ENCODE data around the gene NEO1. TPM values are rescaled to one million over a fixed set of nuclear protein-coding genes. Genes with fewer than 3 reads are reported as not detected.
"Not testable (repeated sequence)": the region's sequence is repeated elsewhere in the genome, so short reads cannot be mapped to it uniquely, and the experiment has no call there.

The NEO1 gene
- total and polyA plus RNA-seq, 2 of the 13 experiments (the other 11 are each of a cell fraction or from before 2014, with no cell fraction given) = 8.4 to 11.0 TPM

GRCh38 chr15:73221450-73221849 is 169.2 kb downstream of the NEO1 start:
- BruUV-seq (replicated peaks); H3K36me3 ChIP-seq (replicated peaks in 1 of 2; ENCODE audit: control insufficient read depth in 1 of 2, insufficient read depth in 2 of 2, low read length in 2 of 2); POLR2A ChIA-PET; H2AFZ ChIP-seq (ENCODE audit: low read length); H3K4me3 ChIP-seq (replicated peaks in 1 of 3; ENCODE audit: insufficient read depth in 1 of 3, low read depth in 2 of 3, low read length in 3 of 3); H3K9ac ChIP-seq (ENCODE audit: insufficient read depth, low read depth, low read length); H4K20me1 ChIP-seq (ENCODE audit: insufficient read depth, low read length); H3K27ac ChIP-seq (ENCODE audit: extremely low read length, insufficient read depth, low read length); H3K4me1 ChIP-seq (ENCODE audit: insufficient read depth, low read length); DNase-seq (ENCODE audit: low spot score); intact Hi-C loops (cut with micrococcal nuclease; ENCODE audit: unreplicated experiment); H3K79me2 ChIP-seq (ENCODE audit: insufficient read depth, low read length); H3K4me2 ChIP-seq (ENCODE audit: low read depth, low read length); H3K27me3 ChIP-seq (ENCODE audit: control insufficient read depth in 1 of 2, insufficient read depth in 2 of 2, low read length in 2 of 2); ATAC-seq; CTCF ChIA-PET (ENCODE audit: low intra/inter-chr PET ratio, low total read pairs); in situ Hi-C loops (cut with HindIII; ENCODE audit: extremely low pct_ligation_motif_present, low pct_unique_long_range_greater_than_20kb); FAIRE-seq; H3K9me3 ChIP-seq (ENCODE audit: low read length); TF ChIP-seq FOXA1 (IDR thresholded peaks at IDR 0.05): not testable (repeated sequence)
- WGBS (ENCODE audit: low lambda C conversion rate) = 88% methylated on average over 2 of the region's 11 CpGs
- TF ChIP-seq FOXA1 (CRISPR knock-in tag; IDR thresholded peaks at IDR 0.05) = 0 out of 2 replicates have a peak, but pooled peaks have one; percentile 19

- Histone ChIP-seq H3K27me3 (ENCODE audit: control insufficient read depth in 1 of 2, insufficient read depth in 2 of 2, low read length in 2 of 2) (no peaks in the 10 kb centered on the region; a peak in 1 of 5 replicates), H3K36me3 (replicated peaks in 1 of 2; ENCODE audit: control insufficient read depth in 1 of 2, insufficient read depth in 2 of 2, low read length in 2 of 2) (no peaks in the 10 kb centered on the region), H3K9ac (ENCODE audit: insufficient read depth, low read depth, low read length) (no peak overlapping the region), H3K4me2 (ENCODE audit: low read depth, low read length) (no peak overlapping the region), H3K9me3 (ENCODE audit: low read length) (no peaks in the 10 kb centered on the region), H4K20me1 (ENCODE audit: insufficient read depth, low read length) (no peaks in the 10 kb centered on the region), H3K4me1 (ENCODE audit: insufficient read depth, low read length) (peaks cover 10% of the 10 kb centered on the region; the same call in 1 of the 2 replicates), H3K79me2 (ENCODE audit: insufficient read depth, low read length) (no peaks in the 10 kb centered on the region), H3K27ac (ENCODE audit: extremely low read length, insufficient read depth, low read length) (no peak overlapping the region), H2AFZ (ENCODE audit: low read length) (no peak overlapping the region), H3K4me3 (replicated peaks in 1 of 3; ENCODE audit: insufficient read depth in 1 of 3, low read depth in 2 of 3, low read length in 3 of 3) (no peak overlapping the region)
- POLR2A ChIA-PET = no interaction called here
- in situ Hi-C loops (cut with HindIII; ENCODE audit: extremely low pct_ligation_motif_present, low pct_unique_long_range_greater_than_20kb) = no loop called here
- DNase-seq (ENCODE audit: low spot score) (no peak), ATAC-seq (no peak), FAIRE-seq (no peak)
- TF ChIP-seq BORCS8-MEF2B (CRISPR knock-in tag; IDR thresholded peaks at IDR 0.05) = no peak
- no peak for TF ChIP-seq ZNF180 (CRISPR knock-in tag; IDR thresholded peaks at IDR 0.05; ENCODE audit: borderline replicate concordance, low read depth)
- no peak for TF ChIP-seq ZNF704 (CRISPR knock-in tag; IDR thresholded peaks at IDR 0.05; ENCODE audit: borderline replicate concordance)
- TF ChIP-seq ZKSCAN1 (IDR thresholded peaks at IDR 0.05; ENCODE audit: low read length) = no peak
- no peak for TF ChIP-seq ZHX1 (CRISPR knock-in tag; IDR thresholded peaks at IDR 0.05; ENCODE audit: low read depth)
- TF ChIP-seq E2F2 (CRISPR knock-in tag; IDR thresholded peaks at IDR 0.05; ENCODE audit: borderline replicate concordance) = no peak
- no peak for TF ChIP-seq ARHGAP35 (CRISPR knock-in tag; IDR thresholded peaks at IDR 0.05; ENCODE audit: borderline replicate concordance)
- no peak for TF ChIP-seq SMAD9 (CRISPR knock-in tag; IDR thresholded peaks at IDR 0.05)
- TF ChIP-seq RBM22 (optimal IDR thresholded peaks at IDR 0.05; ENCODE audit: low read length) = no peak
- 90% methylated on average over 11 of the region's 13 CpGs for WGBS (ENCODE audit: low lambda C conversion rate)
- CTCF ChIA-PET (ENCODE audit: low intra/inter-chr PET ratio, low total read pairs) = no interaction called here
- BruUV-seq (replicated peaks) = no TSS peak
- intact Hi-C loops (cut with micrococcal nuclease; ENCODE audit: unreplicated experiment) = no loop called here
Observed at GRCh38 chr15:73225358-73226015, 173.2 kb downstream of the NEO1 start.
